HEK293T (cell line): ENCODE data around the gene SSH3.

ENCODE experiments used
- ARNT ChIP-seq: fragments of 450-650 bp; IDR thresholded peaks from 2 replicates; pipeline ENCODE4 v1.6.1; 2017; ENCODE audit warnings: mild to moderate bottlenecking
- FOXA1 ChIP-seq: fragments of 450-650 bp; IDR thresholded peaks from 2 replicates; pipeline ENCODE4 v1.6.1; 2016; ENCODE audit warnings: mild to moderate bottlenecking
- FOXM1 ChIP-seq: fragments of 450-650 bp; IDR thresholded peaks from 2 replicates; pipeline ENCODE4 v1.6.1; 2017; ENCODE audit warnings: mild to moderate bottlenecking, borderline replicate concordance
- SP1 ChIP-seq: fragments of 450-650 bp; IDR thresholded peaks from 2 replicates; pipeline ENCODE4 v1.6.1; 2017
- SUZ12 ChIP-seq: fragments of 450-650 bp; IDR thresholded peaks from 2 replicates; pipeline ENCODE4 v1.6.1; 2016; ENCODE audit warnings: mild to moderate bottlenecking

GRCh38 chr11:67277231-67277961 is 25.9 kb upstream of the SSH3 start:
- TF ChIP-seq FOXA1 (no peak), SP1 (no peak), SUZ12 (no peak), ARNT (no peak), FOXM1 (no peak)
